Ovary (tissue), 3 donors: ENCODE measurements around the gene RAET1G.

Source experiments
- CTCF ChIP-seq, 3 donors: fragments of 450-650 bp in 2 of 3; fragments of 200-600 bp in 1 of 3; IDR thresholded peaks; one replicate each; pipeline versions ENCODE4 v1.5.1 to v1.8.0; 2016 to 2022; ENCODE audit warnings: antibody characterized with exemption in 3 of 3, mild to moderate bottlenecking in 1 of 3
- EP300 ChIP-seq: sonication (generic); formaldehyde crosslinking; IDR thresholded peaks from one replicate; pipeline ENCODE4 v1.6.1; 2017; ENCODE audit warnings: antibody characterized with exemption
- POLR2A ChIP-seq: fragments of 450-650 bp; IDR thresholded peaks from one replicate; pipeline ENCODE4 v1.6.1; 2017; ENCODE audit warnings: antibody characterized with exemption, mild to moderate bottlenecking, moderate library complexity
- donor health status: DM: no; HTN: no; CAD: no.

DNA sequence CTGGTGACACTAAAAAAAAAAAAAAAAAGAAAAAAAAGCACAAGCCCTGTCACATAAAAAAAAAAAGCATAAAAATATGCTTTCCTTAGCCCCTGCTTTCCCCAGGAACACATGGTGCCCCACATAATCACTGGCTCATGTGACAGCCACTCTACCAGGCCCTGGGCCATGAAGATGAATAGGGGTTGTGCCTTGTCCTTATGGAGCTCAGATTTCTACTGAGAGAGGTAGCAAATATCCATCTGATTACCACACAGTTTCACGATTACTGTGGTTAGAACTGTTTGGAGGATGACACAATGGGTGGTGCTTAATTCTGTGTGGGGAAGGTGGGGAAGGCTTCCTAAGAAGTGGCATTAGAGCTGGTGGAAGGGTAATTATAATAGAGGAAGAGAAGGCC lies 34.3 kb downstream of the RAET1G start:
- no peak for TF ChIP-seq CTCF (IDR thresholded peaks at IDR 0.05)
- no peak for TF ChIP-seq POLR2A
- no peak for TF ChIP-seq EP300
